ENCODE results near the gene ARFIP1. TPM values are rescaled to one million over a fixed set of nuclear protein-coding genes. Genes with fewer than 3 reads are reported as not detected.

ARFIP1 gene, protein sequence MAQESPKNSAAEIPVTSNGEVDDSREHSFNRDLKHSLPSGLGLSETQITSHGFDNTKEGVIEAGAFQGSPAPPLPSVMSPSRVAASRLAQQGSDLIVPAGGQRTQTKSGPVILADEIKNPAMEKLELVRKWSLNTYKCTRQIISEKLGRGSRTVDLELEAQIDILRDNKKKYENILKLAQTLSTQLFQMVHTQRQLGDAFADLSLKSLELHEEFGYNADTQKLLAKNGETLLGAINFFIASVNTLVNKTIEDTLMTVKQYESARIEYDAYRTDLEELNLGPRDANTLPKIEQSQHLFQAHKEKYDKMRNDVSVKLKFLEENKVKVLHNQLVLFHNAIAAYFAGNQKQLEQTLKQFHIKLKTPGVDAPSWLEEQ
- total RNA-seq = 19.8 and 31.7 TPM in 2 replicates

DNA sequence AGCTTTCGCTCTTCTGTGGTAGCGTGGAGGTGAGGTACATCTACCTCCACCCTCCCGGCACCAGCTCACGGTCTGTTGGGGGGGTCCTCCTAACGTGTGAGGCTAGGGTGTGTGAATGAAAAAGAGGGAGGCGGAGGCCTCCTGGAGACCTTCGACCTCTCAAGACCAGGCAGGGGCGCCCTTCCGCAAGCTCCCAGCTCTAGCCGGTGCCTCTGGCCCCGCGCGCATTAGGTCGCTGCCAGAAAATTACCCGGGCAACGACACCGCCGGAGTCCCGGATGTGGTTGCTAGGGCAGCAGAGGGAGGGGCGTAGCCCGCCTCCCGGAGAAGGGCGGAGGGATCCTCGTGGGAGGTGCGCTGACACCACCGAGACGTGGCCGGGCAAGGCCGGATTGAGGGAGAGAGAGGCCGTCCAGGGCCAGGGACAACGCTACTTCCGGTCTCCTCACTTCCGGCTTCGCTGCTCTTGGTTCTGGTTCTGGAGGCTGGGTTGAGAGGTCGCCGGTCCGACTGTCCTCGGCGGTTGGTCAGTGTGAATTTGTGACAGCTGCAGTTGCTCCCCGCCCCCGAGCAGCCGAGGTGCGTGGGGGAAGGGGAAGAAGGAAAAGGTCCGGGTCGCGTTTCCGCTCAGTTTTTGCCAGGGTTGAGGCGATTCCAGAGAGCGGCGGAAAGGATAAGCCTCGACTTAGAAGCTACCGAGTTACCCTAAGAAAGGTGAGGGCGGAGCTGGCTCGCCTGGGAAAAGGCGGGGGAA is at the start of gene ARFIP1, which contains the start of gene TIGD4:
ARFIP1 (plus strand) TSS at position 442 of the 754 bp plus-strand sequence. CDS start 49,680 bp downstream, outside the sequence.
TIGD4 (minus strand) TSS at position 218 of the 754 bp plus-strand sequence. CDS start 8,726 bp downstream, outside the sequence.

DNA sequence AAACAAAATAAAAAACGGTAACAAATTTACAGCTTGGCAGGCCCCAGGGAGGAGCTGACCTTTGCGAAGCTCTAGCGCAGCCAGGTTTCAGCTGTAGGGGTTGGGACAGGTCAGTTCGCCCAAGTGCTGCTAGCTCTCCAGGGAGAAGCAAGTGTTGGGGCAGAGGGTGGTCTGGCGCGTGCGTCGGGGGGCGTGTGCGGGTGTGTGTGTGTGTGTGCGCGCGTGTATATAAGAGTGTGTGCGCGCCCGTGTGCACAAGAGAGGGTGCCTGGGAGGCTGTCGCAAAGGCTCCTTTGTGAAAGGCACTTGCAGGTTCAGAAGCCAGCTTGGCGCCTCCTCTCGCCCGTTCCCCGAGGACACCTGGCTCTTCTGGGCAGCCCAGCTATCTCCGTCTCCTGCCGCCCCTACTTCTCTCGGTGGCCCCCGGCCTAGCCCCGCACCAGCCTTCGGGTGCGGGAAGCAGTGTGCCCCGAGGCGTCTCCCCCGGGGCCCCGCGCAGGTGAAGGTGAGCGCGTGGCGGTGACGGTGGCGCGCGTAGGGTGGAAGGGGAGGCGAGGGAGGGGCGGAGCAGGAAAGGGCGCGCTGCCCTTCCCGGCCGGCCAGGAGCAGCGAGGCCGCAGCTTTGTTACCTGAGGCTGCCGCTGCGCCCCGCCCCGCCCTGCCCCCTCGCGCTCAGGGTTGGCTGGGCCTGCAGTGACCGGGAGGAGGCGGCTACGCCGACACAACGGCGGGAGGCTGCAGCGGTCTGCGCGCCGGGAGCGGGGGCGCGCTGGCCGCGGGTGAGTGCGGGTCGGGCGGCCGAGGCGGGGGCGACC is 156.1 kb downstream of the ARFIP1 start, which contains the start of gene FHDC1:
FHDC1 (plus strand) TSS at position 693 of the 815 bp plus-strand sequence. CDS start 6,735 bp downstream, outside the sequence.

Other genes starting within 250 kb of the ARFIP1 start
- gene FBXW7, start 243.9 kb upstream of the ARFIP1 start, total RNA-seq = 22.6 and 30.5 TPM in 2 replicates
- 1.6 TPM in 2 replicates for gene TMEM154, start 100.0 kb upstream of the ARFIP1 start, total RNA-seq
- gene TIGD4, start 224 bp upstream of the ARFIP1 start, total RNA-seq = 0.06 and 0.24 TPM in 2 replicates
- gene FHDC1, start 156.4 kb downstream of the ARFIP1 start, total RNA-seq = 0.06 and 0.15 TPM in 2 replicates